H1 (cell line): Measurements from ENCODE around the gene LY86. TPM values are rescaled to one million over a fixed set of nuclear protein-coding genes. Genes with fewer than 3 reads are reported as not detected.

Source experiments
- ASH2L ChIP-seq: fragments of 200-600, 300-600 bp; sonication (generic); IDR thresholded peaks from one replicate; pipeline ENCODE4 v1.7.1; 2017; ENCODE audit warnings: low read length
- ATF3 ChIP-seq: IDR thresholded peaks from 2 replicates; pipeline ENCODE4 v1.6.1; 2011; ENCODE audit warnings: low read depth, mild to moderate bottlenecking, low read length; ENCODE audit not compliant: insufficient read depth
- CBX5 ChIP-seq: fragments of 300-800, 300-1000 bp; sonication (generic); IDR thresholded peaks from 2 replicates; pipeline ENCODE4 v1.7.1; 2016; ENCODE audit warnings: antibody characterized with exemption, low read length, low read depth
- CREB1 ChIP-seq: IDR thresholded peaks from 2 replicates; pipeline ENCODE4 v1.6.1; 2012; ENCODE audit warnings: inconsistent platforms
- CTBP2 ChIP-seq: IDR thresholded peaks from 2 replicates; pipeline ENCODE4 v1.7.0; 2011; ENCODE audit warnings: borderline replicate concordance, mild to moderate bottlenecking, moderate library complexity, mixed read lengths, low read length; ENCODE audit not compliant: insufficient read depth, insufficient read length
- EP300 ChIP-seq, 2 experiments: IDR thresholded peaks; 1 replicate in 1 of 2; 2 replicates in 1 of 2; pipeline ENCODE4 v1.6.1; 2011 to 2012; ENCODE audit warnings: low read depth in 2 of 2, low read length in 2 of 2, mild to moderate bottlenecking in 2 of 2, borderline replicate concordance in 1 of 2, inconsistent platforms in 1 of 2, moderate library complexity in 1 of 2
- FOSL1 ChIP-seq: IDR thresholded peaks from 2 replicates; pipeline ENCODE4 v1.6.1; 2011; ENCODE audit warnings: mild to moderate bottlenecking, low read depth, low read length, moderate library complexity; ENCODE audit not compliant: insufficient read depth
- GTF2F1 ChIP-seq: IDR thresholded peaks from 2 replicates; pipeline ENCODE4 v1.6.1; 2012; ENCODE audit warnings: low read depth, low read length, improper control_type of control experiment, borderline replicate concordance
- HDAC6 ChIP-seq: IDR thresholded peaks from one replicate; pipeline ENCODE4 v1.7.1; 2012; ENCODE audit warnings: low read depth, mild to moderate bottlenecking, inconsistent platforms, low read length, moderate library complexity
- JUN ChIP-seq: IDR thresholded peaks from 2 replicates; pipeline ENCODE4 v1.6.1; 2011; ENCODE audit warnings: low read depth, mild to moderate bottlenecking, improper control_type of control experiment, low read length
- JUND ChIP-seq: IDR thresholded peaks from 2 replicates; pipeline ENCODE4 v1.6.1; 2011; ENCODE audit warnings: mild to moderate bottlenecking, improper control_type of control experiment, low read length
- NANOG ChIP-seq: IDR thresholded peaks from 2 replicates; pipeline ENCODE4 v1.6.1; 2011; ENCODE audit warnings: low read length, low read depth, mild to moderate bottlenecking, inconsistent platforms; ENCODE audit not compliant: insufficient read depth, poor library complexity, severe bottlenecking
- POLR2AphosphoS5 ChIP-seq: IDR thresholded peaks from 2 replicates; pipeline ENCODE4 v1.6.1; 2011; ENCODE audit warnings: low read depth, low read length
- RXRA ChIP-seq: IDR thresholded peaks from 2 replicates; pipeline ENCODE4 v1.6.1; 2011; ENCODE audit warnings: low read depth, mild to moderate bottlenecking, low read length, moderate library complexity; ENCODE audit not compliant: insufficient read depth
- SIRT6 ChIP-seq: IDR thresholded peaks from one replicate; pipeline ENCODE4 v1.7.1; 2012; ENCODE audit warnings: low read length, inconsistent platforms
- polyA plus RNA-seq, 7 experiments: library from polyadenylated mRNA; depleted of rRNA in 3 of 7; stranded (reverse) in 5 of 7; unstranded in 2 of 7; fragments of >200 nt in 5 of 7; fragments of 200-250 nt in 2 of 7; gene quantifications; 1 replicate in 5 of 7; 2 replicates in 1 of 7; 4 replicates in 1 of 7; pipeline versions ENCODE4 v1.2.1 to v1.2.3, GENCODE V29; 2011 to 2013; ENCODE audit warnings: missing spikeins in 2 of 7, mixed read lengths in 2 of 7
- total RNA-seq: library from RNA; stranded (reverse); fragmentation: NEBNext Ultra II Directional; extraction: Animal tissue kit (Norgen Biotek cat#: 25700); gene quantifications from 2 replicates; pipeline ENCODE4 v1.2.1, GENCODE V29; 2021

LY86 gene
- total and polyA plus RNA-seq, 2 of the 8 experiments (the other 6 are each of a cell fraction or from before 2014, with no cell fraction given), result not detected

GRCh38 chr6:6614983-6615349 lies 26.4 kb downstream of the LY86 start (continued):
- TF ChIP-seq FOSL1 (no peak), SIRT6 (no peak), NANOG (no peak), JUN (no peak), GTF2F1 (no peak), EP300 (IDR thresholded peaks at IDR 0.05; ENCODE audit: borderline replicate concordance in 1 of 2, low read depth in 2 of 2, low read length in 2 of 2) (no peak), ASH2L (no peak), RXRA (no peak), CTBP2 (no peak), ATF3 (no peak), JUND (no peak), POLR2AphosphoS5 (no peak), HDAC6 (no peak), CBX5 (no peak), CREB1 (no peak)
